ENCODE results near the gene ANLN.
"Not testable (repeated sequence)": the region's sequence is repeated elsewhere in the genome, so short reads cannot be mapped to it uniquely, and the experiment has no call there.

Gene ANLN

GRCh38 chr7:36389371-36390198 lies at the start of gene ANLN:
Gene ANLN (plus strand): TSS chr7:36389862. CDS start chr7:36390027, 165 bp downstream.
- peak; percentile 69 to 79 (median 72) for DNase-seq (ENCODE audit: low read depth in 2 of 3, low spot score in 1 of 3)

GRCh38 chr7:36343548-36343947 lies 46.1 kb upstream of the ANLN start:
- no peak for DNase-seq (ENCODE audit: low read depth in 2 of 3, low spot score in 1 of 3)

- DNase-seq (ENCODE audit: low read depth in 2 of 3, low spot score in 1 of 3): no peak
These were observed 45.0 kb upstream of the ANLN start for GRCh38 chr7:36344622-36345021.

- no peak for DNase-seq (ENCODE audit: low read depth in 2 of 3, low spot score in 1 of 3)
These were observed 43.3 kb upstream of the ANLN start for GRCh38 chr7:36346260-36346831.

- DNase-seq (ENCODE audit: low read depth in 2 of 3, low spot score in 1 of 3): no peak
These were observed 41.4 kb upstream of the ANLN start for GRCh38 chr7:36348256-36348655.

GRCh38 chr7:36348771-36349170 lies 40.9 kb upstream of the ANLN start:
- no peak for DNase-seq (ENCODE audit: low read depth in 2 of 3, low spot score in 1 of 3)

- no peak for DNase-seq (ENCODE audit: low read depth in 2 of 3, low spot score in 1 of 3)
These were observed 40.0 kb upstream of the ANLN start for GRCh38 chr7:36349626-36350025.

GRCh38 chr7:36355490-36355889 lies 34.2 kb upstream of the ANLN start:
- no peak for DNase-seq (ENCODE audit: low read depth in 2 of 3, low spot score in 1 of 3)

GRCh38 chr7:36357054-36357453 lies 32.6 kb upstream of the ANLN start:
- DNase-seq (ENCODE audit: low read depth in 2 of 3, low spot score in 1 of 3): no peak

GRCh38 chr7:36358589-36358988 lies 31.1 kb upstream of the ANLN start:
- DNase-seq (ENCODE audit: low read depth in 2 of 3, low spot score in 1 of 3): no peak

GRCh38 chr7:36360244-36360643 lies 29.4 kb upstream of the ANLN start:
- no peak for DNase-seq (ENCODE audit: low read depth in 2 of 3, low spot score in 1 of 3)

GRCh38 chr7:36361227-36361626 lies 28.4 kb upstream of the ANLN start:
- no peak for DNase-seq (ENCODE audit: low read depth in 2 of 3, low spot score in 1 of 3)

GRCh38 chr7:36363515-36363914 lies 26.1 kb upstream of the ANLN start:
- DNase-seq (ENCODE audit: low read depth in 2 of 3, low spot score in 1 of 3): no peak

- no peak for DNase-seq (ENCODE audit: low read depth in 2 of 3, low spot score in 1 of 3)
These were observed 23.5 kb upstream of the ANLN start for GRCh38 chr7:36366005-36366717.

- peak; percentile 77 to 88 (median 82) for DNase-seq (ENCODE audit: low read depth in 2 of 3, low spot score in 1 of 3)
These were observed 22.7 kb upstream of the ANLN start for GRCh38 chr7:36366718-36367560.

- DNase-seq (ENCODE audit: low read depth in 2 of 3, low spot score in 1 of 3): no peak
These were observed 22.0 kb upstream of the ANLN start for GRCh38 chr7:36367561-36368077.

GRCh38 chr7:36368496-36368895 lies 21.2 kb upstream of the ANLN start:
- no peak for DNase-seq (ENCODE audit: low read depth in 2 of 3, low spot score in 1 of 3)

GRCh38 chr7:36369171-36369570 lies 20.5 kb upstream of the ANLN start:
- DNase-seq (ENCODE audit: low read depth in 2 of 3, low spot score in 1 of 3): no peak

- DNase-seq (ENCODE audit: low read depth in 2 of 3, low spot score in 1 of 3): no peak
These were observed 19.6 kb upstream of the ANLN start for GRCh38 chr7:36370046-36370445.

GRCh38 chr7:36372156-36372555 lies 17.5 kb upstream of the ANLN start:
- DNase-seq (ENCODE audit: low read depth in 2 of 3, low spot score in 1 of 3): no peak

GRCh38 chr7:36378555-36378954 lies 11.1 kb upstream of the ANLN start:
- DNase-seq (ENCODE audit: low read depth in 2 of 3, low spot score in 1 of 3): not testable (repeated sequence)
